Activated naive CD4-positive, alpha-beta T cell treated with anti-CD3 and anti-CD28 coated beads, Interleukin-2, amount 50 U/mL, for 24 hours (primary cell): ENCODE data around the gene ACSM2B.
"Not testable (repeated sequence)": the region's sequence is repeated elsewhere in the genome, so short reads cannot be mapped to it uniquely, and the experiment has no call there.

Experiments used
- H3K27ac Mint-ChIP-seq: one replicate; pipeline ENCODE4 v1.8.0; 2021; ENCODE audit warnings: mild to moderate bottlenecking, mixed read lengths
- H3K27me3 Mint-ChIP-seq: one replicate; pipeline ENCODE4 v1.8.0; 2021; ENCODE audit warnings: mixed read lengths
- H3K36me3 Mint-ChIP-seq: one replicate; pipeline ENCODE4 v1.8.0; 2021; ENCODE audit warnings: mixed read lengths
- H3K4me1 Mint-ChIP-seq: one replicate; pipeline ENCODE4 v1.8.0; 2021; ENCODE audit warnings: mixed read lengths
- H3K4me3 Mint-ChIP-seq: one replicate; pipeline ENCODE4 v1.8.0; 2021; ENCODE audit warnings: mild to moderate bottlenecking, mixed read lengths
- H3K9me3 Mint-ChIP-seq: one replicate; pipeline ENCODE4 v1.8.0; 2021; ENCODE audit warnings: mixed read lengths

ACSM2B gene, protein sequence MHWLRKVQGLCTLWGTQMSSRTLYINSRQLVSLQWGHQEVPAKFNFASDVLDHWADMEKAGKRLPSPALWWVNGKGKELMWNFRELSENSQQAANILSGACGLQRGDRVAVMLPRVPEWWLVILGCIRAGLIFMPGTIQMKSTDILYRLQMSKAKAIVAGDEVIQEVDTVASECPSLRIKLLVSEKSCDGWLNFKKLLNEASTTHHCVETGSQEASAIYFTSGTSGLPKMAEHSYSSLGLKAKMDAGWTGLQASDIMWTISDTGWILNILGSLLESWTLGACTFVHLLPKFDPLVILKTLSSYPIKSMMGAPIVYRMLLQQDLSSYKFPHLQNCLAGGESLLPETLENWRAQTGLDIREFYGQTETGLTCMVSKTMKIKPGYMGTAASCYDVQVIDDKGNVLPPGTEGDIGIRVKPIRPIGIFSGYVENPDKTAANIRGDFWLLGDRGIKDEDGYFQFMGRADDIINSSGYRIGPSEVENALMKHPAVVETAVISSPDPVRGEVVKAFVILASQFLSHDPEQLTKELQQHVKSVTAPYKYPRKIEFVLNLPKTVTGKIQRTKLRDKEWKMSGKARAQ

DNA sequence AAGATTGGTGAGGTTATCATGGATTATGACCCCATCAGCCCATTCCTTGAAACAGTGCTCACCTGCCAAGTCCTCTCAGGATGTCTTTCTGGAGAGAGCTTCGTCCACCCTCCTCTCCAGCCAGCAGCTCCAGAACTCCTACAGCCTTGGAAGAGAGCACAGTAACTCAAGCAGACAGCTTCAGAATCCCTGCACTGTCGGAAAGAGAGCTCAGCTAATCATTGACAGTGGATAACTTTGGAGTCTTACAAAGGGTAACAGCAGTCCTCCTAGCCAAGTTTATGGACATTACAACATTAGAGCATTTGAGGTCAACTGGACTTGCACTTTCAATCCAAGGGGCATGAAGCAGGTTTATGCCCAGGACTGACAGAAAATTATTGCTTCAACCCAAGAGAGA lies at the start of gene ACSM2B:
ACSM2B (minus strand) TSS at position 223 of the 400 bp plus-strand sequence. CDS start 11,522 bp downstream, outside the sequence.
- not testable (repeated sequence) for H3K27ac Mint-ChIP-seq, H3K4me1 Mint-ChIP-seq, H3K27me3 Mint-ChIP-seq, H3K9me3 Mint-ChIP-seq, H3K36me3 Mint-ChIP-seq, H3K4me3 Mint-ChIP-seq

DNA sequence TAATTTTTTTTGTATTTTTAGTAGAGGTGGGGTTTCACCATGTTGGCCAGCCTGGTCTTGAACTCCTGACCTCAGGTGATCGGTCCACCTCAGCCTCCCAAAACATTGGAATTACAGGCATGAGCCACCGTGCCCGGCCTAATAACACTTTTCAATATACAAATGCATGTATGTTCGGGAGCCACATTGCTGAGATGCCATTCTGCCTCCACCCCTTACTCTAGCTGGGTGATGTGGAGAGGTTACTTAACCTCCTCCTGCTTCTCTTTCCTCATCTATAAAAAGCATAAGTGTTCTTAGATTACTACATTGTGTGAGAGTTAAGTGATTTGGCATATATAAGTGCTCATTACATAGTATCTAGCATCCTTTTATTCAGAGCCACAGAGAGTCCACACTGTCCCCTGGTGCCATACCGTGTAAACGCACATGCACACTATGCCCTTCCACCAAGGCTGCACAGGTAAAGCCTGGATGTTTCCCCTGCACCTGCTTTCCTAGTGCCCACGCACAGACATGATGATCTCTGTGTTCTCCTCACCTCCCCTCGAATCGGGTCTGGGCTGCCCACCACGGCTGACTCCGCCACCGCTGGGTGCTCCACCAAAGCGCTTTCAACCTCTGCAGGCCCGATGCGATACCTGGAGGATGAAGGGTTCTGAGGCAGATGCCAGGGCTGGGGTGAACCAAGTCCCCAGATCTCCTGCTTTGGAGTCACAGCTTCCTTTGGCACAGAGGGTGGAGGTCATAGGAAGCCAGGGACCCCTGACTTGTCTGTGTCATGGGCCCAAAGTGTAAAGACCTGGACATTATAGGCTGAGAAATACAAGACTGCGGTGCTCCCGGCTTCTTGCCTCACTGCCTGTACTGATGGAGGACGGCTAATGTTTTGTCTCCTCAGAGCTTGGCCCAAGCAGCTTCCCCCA lies 49.0 kb upstream of the ACSM2B start:
- no peak overlapping the region for H3K4me3 Mint-ChIP-seq
- no peaks in the 10 kb centered on the region for H3K36me3 Mint-ChIP-seq
- no peaks in the 10 kb centered on the region for H3K27me3 Mint-ChIP-seq
- H3K9me3 Mint-ChIP-seq, result no peaks in the 10 kb centered on the region
- H3K4me1 Mint-ChIP-seq, result peaks cover 6% of the 10 kb centered on the region
- H3K27ac Mint-ChIP-seq, result no peak overlapping the region

DNA sequence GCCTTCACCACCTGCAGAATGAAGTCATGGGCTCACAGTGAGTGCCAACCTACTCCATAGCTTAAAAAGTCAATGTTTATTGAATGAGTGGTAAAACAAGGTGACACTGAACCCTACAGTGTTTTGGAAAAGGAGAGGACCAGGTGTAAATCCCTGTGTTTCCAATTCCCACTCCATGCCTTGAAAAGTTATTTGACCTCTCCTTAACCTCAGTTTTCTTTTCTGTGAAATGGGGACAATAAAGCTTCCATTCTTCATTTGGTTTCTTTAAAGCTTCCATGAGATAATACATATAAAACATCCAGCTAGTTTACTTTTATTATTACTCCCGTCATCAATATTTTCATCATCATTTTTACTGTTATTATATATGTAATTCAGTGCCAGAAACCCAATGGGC lies 48.0 kb upstream of the ACSM2B start:
- Mint-ChIP-seq H3K4me1 (peaks cover 6% of the 10 kb centered on the region), H3K27me3 (no peaks in the 10 kb centered on the region), H3K27ac (no peak overlapping the region), H3K4me3 (no peak overlapping the region), H3K36me3 (no peaks in the 10 kb centered on the region), H3K9me3 (no peaks in the 10 kb centered on the region)

- Mint-ChIP-seq H3K4me1 (no peaks in the 10 kb centered on the region), H3K27ac (no peak overlapping the region), H3K9me3 (no peaks in the 10 kb centered on the region), H3K27me3 (no peaks in the 10 kb centered on the region), H3K4me3 (no peak overlapping the region), H3K36me3 (no peaks in the 10 kb centered on the region)
Observed at GRCh38 chr16:20622498-20622870, 46.3 kb upstream of the ACSM2B start.

DNA sequence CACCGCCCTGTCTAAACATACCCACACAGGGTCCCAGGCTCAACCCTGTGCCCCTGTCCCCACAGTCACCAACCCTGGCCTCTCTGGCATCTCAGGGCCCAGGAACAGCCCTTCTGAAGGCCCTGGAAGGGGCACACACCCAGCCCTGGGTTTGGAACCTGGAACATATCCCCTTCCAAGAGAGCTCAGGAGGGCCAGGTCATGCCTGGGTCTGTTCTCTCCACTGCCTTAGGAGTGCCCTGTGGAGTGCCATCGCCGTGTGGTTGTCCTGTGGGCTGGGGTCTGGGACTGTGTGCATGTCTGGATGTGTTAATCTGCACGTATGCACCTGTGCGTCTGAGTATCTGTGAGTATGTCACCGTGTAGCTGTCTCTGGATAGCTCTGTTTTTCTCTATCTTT lies 45.2 kb upstream of the ACSM2B start:
- Mint-ChIP-seq H3K4me3 (no peak overlapping the region), H3K9me3 (no peaks in the 10 kb centered on the region), H3K27ac (no peak overlapping the region), H3K27me3 (no peaks in the 10 kb centered on the region), H3K4me1 (no peaks in the 10 kb centered on the region), H3K36me3 (no peaks in the 10 kb centered on the region)

DNA sequence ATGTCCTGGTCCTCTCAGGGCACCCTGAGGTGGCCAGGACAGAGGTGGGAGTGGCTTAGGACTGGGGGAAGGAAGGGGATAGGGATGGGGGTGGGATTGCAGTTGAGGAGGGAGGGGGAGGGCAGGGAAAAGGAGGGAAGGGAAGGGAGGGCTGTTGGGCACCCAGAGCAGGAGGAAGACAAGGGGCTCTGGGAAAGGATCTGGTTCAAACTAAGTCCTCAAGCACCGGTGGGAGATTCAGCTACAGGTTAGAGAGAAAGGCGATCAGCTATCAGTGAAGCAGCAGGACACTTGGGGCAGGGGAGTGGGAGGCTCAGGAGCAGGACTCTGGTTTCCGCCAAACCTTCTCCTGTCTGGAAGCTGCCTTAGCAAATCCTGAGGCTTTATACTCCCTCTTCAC lies 44.6 kb upstream of the ACSM2B start:
- no peak overlapping the region for H3K4me3 Mint-ChIP-seq
- no peaks in the 10 kb centered on the region for H3K4me1 Mint-ChIP-seq
- H3K36me3 Mint-ChIP-seq, result no peaks in the 10 kb centered on the region
- no peaks in the 10 kb centered on the region for H3K9me3 Mint-ChIP-seq
- H3K27ac Mint-ChIP-seq, result no peak overlapping the region
- H3K27me3 Mint-ChIP-seq, result no peaks in the 10 kb centered on the region

DNA sequence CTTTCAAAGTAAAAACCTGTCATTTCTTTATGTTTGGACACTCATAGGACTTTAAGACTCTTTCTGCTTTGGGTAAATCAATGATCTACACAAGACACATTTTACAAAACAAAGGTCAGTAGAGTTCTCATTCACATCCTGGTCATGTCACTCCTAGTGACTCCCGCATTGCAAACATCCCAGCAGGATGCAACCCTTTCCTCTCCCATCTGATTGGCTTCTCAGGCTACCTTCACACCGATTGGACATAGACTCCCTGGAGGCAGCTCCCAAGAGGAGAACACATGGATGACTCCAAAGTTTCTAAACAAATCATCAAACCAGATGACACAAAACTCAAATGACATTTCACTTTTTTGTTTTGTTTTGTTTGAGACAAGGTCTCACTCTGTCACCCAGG lies 43.8 kb upstream of the ACSM2B start:
- Mint-ChIP-seq H3K27me3 (no peaks in the 10 kb centered on the region), H3K36me3 (no peaks in the 10 kb centered on the region), H3K9me3 (no peaks in the 10 kb centered on the region), H3K27ac (no peak overlapping the region), H3K4me1 (no peaks in the 10 kb centered on the region), H3K4me3 (no peak overlapping the region)

GRCh38 chr16:20617271-20617670 lies 41.1 kb upstream of the ACSM2B start:
- H3K9me3 Mint-ChIP-seq, result no peaks in the 10 kb centered on the region
- no peak overlapping the region for H3K4me3 Mint-ChIP-seq
- H3K27me3 Mint-ChIP-seq, result no peaks in the 10 kb centered on the region
- H3K36me3 Mint-ChIP-seq, result no peaks in the 10 kb centered on the region
- no peaks in the 10 kb centered on the region for H3K4me1 Mint-ChIP-seq
- H3K27ac Mint-ChIP-seq, result no peak overlapping the region

DNA sequence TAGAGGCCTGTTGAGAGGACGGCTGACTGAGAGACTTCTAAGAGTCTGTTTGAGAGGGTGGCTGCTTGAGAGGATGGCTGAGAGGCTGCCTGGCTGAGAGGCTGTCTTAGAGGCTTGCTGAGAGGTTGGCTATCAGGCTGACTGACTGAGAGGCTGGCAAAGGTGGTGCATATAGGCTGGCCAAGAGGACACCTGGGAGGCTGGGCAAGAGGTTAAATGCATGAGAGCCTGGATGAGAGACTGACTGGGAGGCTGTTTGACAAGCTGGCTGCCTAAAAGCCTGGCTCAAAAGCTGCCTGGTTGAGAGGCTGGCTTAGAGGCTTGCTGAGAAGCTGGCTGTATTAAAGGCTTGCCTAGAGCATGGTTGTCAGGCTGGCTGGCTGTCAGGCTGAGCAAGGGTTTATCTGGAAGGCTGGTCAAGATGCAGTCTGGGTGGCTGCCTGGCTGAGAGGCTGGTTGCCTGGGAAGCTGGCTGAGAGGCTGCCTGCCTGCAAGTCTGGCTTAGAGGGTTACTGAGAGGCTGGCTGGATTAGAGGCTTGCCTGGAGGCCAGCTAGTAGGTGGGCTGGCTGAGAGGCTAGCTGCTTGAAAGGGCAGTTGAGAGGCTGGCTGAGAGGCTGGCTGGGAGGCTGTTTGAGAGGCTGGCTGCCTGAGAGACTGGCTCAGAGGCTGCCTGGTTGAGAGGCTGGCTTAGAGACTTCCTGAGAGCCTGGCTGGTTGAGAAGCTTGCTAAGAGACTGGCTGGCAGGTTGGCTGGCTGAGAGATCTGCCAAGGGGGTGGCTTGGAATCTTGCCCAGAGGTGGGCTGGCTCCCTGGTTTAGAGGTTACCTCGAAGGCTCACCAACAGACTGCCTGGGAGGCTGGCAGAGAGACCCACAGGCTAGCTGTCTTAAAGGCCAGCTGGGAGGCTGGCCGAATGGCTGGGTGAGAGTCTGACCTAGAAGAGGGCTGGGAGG lies 38.3 kb upstream of the ACSM2B start:
- H3K36me3 Mint-ChIP-seq, result no peaks in the 10 kb centered on the region
- H3K27me3 Mint-ChIP-seq, result peaks cover 10% of the 10 kb centered on the region
- H3K27ac Mint-ChIP-seq, result no peak overlapping the region
- H3K9me3 Mint-ChIP-seq, result no peaks in the 10 kb centered on the region
- no peak overlapping the region for H3K4me3 Mint-ChIP-seq
- no peaks in the 10 kb centered on the region for H3K4me1 Mint-ChIP-seq

GRCh38 chr16:20613481-20614185 lies 37.5 kb upstream of the ACSM2B start:
- Mint-ChIP-seq H3K9me3 (no peaks in the 10 kb centered on the region), H3K27me3 (peaks cover 10% of the 10 kb centered on the region), H3K4me3 (no peak overlapping the region), H3K27ac (no peak overlapping the region), H3K4me1 (no peaks in the 10 kb centered on the region), H3K36me3 (no peaks in the 10 kb centered on the region)

DNA sequence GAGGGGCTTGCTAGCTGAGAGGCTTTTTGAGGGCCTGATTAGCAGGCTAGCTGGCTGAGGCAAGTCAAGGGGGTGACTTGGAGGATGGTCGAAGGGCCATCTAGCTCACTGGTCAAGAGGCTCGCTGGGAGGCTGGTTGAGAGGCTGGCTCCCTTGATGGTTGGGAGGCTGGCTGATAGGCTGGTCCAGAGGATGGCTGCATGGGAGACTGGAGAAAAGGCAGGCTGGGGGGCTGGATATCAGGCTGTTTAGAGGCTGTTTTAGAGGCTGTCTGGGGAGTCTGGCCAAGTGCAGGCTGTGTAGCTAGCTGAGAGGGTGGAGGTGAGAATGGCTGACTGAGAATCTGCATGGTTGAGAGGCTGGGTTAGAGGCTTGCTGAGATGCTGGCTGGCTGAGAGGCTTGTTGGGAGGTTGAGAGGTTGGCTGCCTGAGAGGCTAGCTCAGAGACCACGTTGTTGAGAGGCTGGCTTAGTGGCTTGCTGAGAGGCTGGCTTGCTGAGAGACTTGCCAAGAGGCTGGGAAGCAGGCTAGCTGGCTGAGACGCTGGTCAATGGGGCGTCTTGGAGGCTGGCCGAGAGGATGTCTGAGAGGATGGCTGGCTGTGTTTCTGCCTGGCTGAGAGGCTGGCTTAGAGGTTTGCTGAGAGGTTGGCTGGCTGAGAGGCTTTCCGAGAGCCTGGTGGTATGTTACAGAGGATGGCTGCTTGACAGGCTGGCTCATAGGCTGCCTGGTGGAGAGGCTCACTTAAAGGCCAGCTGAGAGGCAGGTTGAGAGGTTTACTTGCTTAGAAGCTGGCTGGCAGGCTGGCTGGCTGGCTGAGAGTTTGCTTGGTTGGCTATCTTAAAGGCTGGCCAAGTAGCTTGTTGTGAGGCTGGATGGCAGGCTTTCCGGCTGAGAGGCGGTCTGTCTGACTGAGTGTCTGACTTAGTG lies 36.6 kb upstream of the ACSM2B start:
- H3K36me3 Mint-ChIP-seq, result no peaks in the 10 kb centered on the region
- no peak overlapping the region for H3K4me3 Mint-ChIP-seq
- no peaks in the 10 kb centered on the region for H3K4me1 Mint-ChIP-seq
- no peaks in the 10 kb centered on the region for H3K9me3 Mint-ChIP-seq
- no peak overlapping the region for H3K27ac Mint-ChIP-seq
- peaks cover 10% of the 10 kb centered on the region for H3K27me3 Mint-ChIP-seq

DNA sequence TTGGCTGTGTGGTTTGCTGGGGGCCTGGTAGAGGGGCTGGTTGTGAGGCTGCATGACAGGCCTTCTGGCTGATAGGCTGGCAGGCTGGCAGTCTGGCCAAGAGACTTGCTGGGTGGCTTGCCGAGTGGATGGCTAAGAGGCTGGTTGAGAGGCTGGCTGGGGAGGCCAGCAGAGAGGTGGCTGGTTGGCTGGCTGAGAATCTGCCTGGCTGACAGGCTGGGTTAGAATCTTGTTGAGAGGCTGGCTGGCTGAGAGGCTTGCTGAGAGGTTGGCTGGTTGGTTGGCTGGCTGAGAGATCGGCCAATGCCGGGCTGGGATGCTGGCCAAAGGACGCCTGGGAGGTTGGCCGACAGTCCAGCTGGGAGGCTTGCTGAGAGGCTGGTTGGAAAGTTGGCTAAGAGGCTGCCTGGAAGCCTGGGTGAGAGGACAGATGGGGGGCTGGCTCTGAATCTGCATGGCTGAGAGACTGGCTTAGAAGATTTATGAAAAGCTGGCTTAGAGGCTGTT lies 35.9 kb upstream of the ACSM2B start:
- Mint-ChIP-seq H3K9me3 (no peaks in the 10 kb centered on the region), H3K27me3 (peaks cover 10% of the 10 kb centered on the region), H3K27ac (no peak overlapping the region), H3K4me3 (no peak overlapping the region), H3K36me3 (no peaks in the 10 kb centered on the region), H3K4me1 (no peaks in the 10 kb centered on the region)

GRCh38 chr16:20611350-20611902 lies 35.3 kb upstream of the ACSM2B start:
- H3K4me1 Mint-ChIP-seq, result no peaks in the 10 kb centered on the region
- no peaks in the 10 kb centered on the region for H3K36me3 Mint-ChIP-seq
- H3K27ac Mint-ChIP-seq, result no peak overlapping the region
- no peak overlapping the region for H3K4me3 Mint-ChIP-seq
- no peaks in the 10 kb centered on the region for H3K9me3 Mint-ChIP-seq
- H3K27me3 Mint-ChIP-seq, result peaks cover 10% of the 10 kb centered on the region
